Heart left ventricle (tissue), 13 donors: ENCODE measurements around the gene INTS6L.

Experiments used
- CTCF ChIP-seq, 12 donors: fragments of 200-600 bp; sonication (generic) in 4 of 12; IDR thresholded peaks; one replicate each; pipeline versions ENCODE4 v1.5.0 to v1.8.0; 2018 to 2022; ENCODE audit warnings: antibody characterized with exemption in 12 of 12, mild to moderate bottlenecking in 5 of 12
- POLR2A ChIP-seq, 2 donors: fragments of 450-650 bp; IDR thresholded peaks; one replicate each; pipeline ENCODE4 v1.6.1; 2017; ENCODE audit warnings: antibody characterized with exemption in 2 of 2, mild to moderate bottlenecking in 2 of 2, moderate library complexity in 2 of 2
- donor health status: ischemic (EF 13 %, LVEDD 7.1; RV severe dilation, severe dysfunction).
- donor health status: DM: no; HTN: yes; CAD: no.
- donor health status: DM: no; HTN: no; CAD: no.
- donor health status: ischemic (EF 25% LVEDD 6.9; RV normal size, moderate dysfunction).
- donor health status: ischemic (EF 25% LVEDD 5.7; RV mildly dilated, moderate dysfunction).
- donor health status: ischemic (EF 35%, LVEDD 5.7; RV mildly dilated, moderate dysfunction).
- donor health status: nonischemic (EF 11% LVEDD 7.7; RV severe dilation, severe dysfunction).
- donor health status: DM: yes; HTN: yes; CAD: no.
- donor health status: PGD.
- donor health status: ischemic (EF 29% LVEDD 5.4; RV normal size, mild dysfunction).
- donor health status: nonischemic (EF 23%, LVEDD 6.1; RV moderate dilation, normal function).

DNA sequence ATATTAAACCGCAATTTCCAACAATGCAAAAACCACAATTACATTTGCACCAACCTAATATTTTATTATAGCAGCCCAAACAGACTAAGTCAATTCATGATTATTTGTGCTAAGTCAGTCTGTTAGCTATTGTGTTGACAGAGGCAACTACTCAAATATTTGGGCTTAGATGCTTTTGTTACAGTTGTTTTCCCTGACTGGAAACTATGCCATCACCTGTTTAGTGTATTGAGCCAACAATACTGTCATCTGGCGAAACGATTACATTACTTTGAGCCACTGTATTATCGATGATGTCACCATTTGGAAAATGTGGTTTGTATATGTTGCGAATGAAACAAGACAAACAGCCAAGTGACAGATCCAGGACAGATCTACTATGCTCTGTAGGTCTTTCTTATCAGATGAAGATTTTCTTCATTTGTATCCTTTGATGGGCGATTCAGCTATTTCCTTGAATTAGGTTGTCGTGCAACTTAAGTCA, 38.7 kb upstream of the INTS6L start:
- TF ChIP-seq CTCF (IDR thresholded peaks at IDR 0.05) (no peak), POLR2A (IDR thresholded peaks at IDR 0.05) (no peak)
